T-helper 22 cell (primary cell): ENCODE results near the gene FHL3.
A peak's percentile ranks its signal among the peaks of the same experiment; 100 is the strongest.

Experiments used
- DNase-seq: peaks from one replicate; pipeline ENCODE4 v3.0.0-alpha.2; 2020; ENCODE audit warnings: low read depth

FHL3 gene

GRCh38 chr1:38005195-38006007 is at the start of gene FHL3:
FHL3 (minus strand) TSS chr1:38005514; CDS start chr1:37999412, 6,102 bp downstream.
- peak; percentile 51 for DNase-seq

GRCh38 chr1:38053416-38054091 is 48.2 kb upstream of the FHL3 start:
- no peak for DNase-seq

GRCh38 chr1:38052750-38053415 is 47.6 kb upstream of the FHL3 start:
- no peak for DNase-seq

- DNase-seq: no peak
Observed at GRCh38 chr1:38051079-38051543, 45.8 kb upstream of the FHL3 start.

- no peak for DNase-seq
Observed at GRCh38 chr1:38050397-38051078, 45.2 kb upstream of the FHL3 start.

GRCh38 chr1:38047603-38048141 is 42.4 kb upstream of the FHL3 start:
- DNase-seq: no peak

- peak; percentile 73 for DNase-seq
Observed at GRCh38 chr1:38046884-38047602, 41.7 kb upstream of the FHL3 start.

GRCh38 chr1:38046333-38046883 is 41.1 kb upstream of the FHL3 start, which contains the start of gene POU3F1:
POU3F1 (minus strand) TSS chr1:38046793; CDS start chr1:38046743, 50 bp downstream.
- DNase-seq: peak; percentile 11

- DNase-seq: no peak
Observed at GRCh38 chr1:38045401-38046332, 40.4 kb upstream of the FHL3 start.

- no peak for DNase-seq
Observed at GRCh38 chr1:38044221-38045215, 39.2 kb upstream of the FHL3 start.

- no peak for DNase-seq
Observed at GRCh38 chr1:38043036-38043747, 37.9 kb upstream of the FHL3 start.

GRCh38 chr1:38041936-38042834 is 36.9 kb upstream of the FHL3 start:
- no peak for DNase-seq

- no peak for DNase-seq
Observed at GRCh38 chr1:38039331-38040088, 34.2 kb upstream of the FHL3 start.

- no peak for DNase-seq
Observed at GRCh38 chr1:38038861-38039260, 33.5 kb upstream of the FHL3 start.

GRCh38 chr1:38037221-38037939 is 32.1 kb upstream of the FHL3 start:
- no peak for DNase-seq
